GM08714 (cell line): Measurements from ENCODE around the gene LRCOL1.

Source experiments
- H3K4me3 ChIP-seq: fragments of 200-500 bp; sonication (Bioruptor generic); 2 replicates; pipeline ENCODE4 v1.5.1; 2014; ENCODE audit warnings: mild to moderate bottlenecking, low read length, inconsistent platforms
- ZNF274 ChIP-seq: IDR thresholded peaks from 2 replicates; pipeline ENCODE4 v1.6.1; 2012; ENCODE audit warnings: mild to moderate bottlenecking, low read depth, low read length

The LRCOL1 gene

GRCh38 chr12:132619071-132619385 lies 8.6 kb upstream of the LRCOL1 start:
- H3K4me3 ChIP-seq, result no peak overlapping the region
- TF ChIP-seq ZNF274, result no peak

GRCh38 chr12:132618683-132619043 lies 8.3 kb upstream of the LRCOL1 start, which contains the start of gene P2RX2:
TSS of gene P2RX2 (plus strand) at chr12:132618776. CDS start at chr12:132618817, 41 bp downstream.
- no peak within 1 kb of the TSS for H3K4me3 ChIP-seq
- TF ChIP-seq ZNF274, result no peak

DNA sequence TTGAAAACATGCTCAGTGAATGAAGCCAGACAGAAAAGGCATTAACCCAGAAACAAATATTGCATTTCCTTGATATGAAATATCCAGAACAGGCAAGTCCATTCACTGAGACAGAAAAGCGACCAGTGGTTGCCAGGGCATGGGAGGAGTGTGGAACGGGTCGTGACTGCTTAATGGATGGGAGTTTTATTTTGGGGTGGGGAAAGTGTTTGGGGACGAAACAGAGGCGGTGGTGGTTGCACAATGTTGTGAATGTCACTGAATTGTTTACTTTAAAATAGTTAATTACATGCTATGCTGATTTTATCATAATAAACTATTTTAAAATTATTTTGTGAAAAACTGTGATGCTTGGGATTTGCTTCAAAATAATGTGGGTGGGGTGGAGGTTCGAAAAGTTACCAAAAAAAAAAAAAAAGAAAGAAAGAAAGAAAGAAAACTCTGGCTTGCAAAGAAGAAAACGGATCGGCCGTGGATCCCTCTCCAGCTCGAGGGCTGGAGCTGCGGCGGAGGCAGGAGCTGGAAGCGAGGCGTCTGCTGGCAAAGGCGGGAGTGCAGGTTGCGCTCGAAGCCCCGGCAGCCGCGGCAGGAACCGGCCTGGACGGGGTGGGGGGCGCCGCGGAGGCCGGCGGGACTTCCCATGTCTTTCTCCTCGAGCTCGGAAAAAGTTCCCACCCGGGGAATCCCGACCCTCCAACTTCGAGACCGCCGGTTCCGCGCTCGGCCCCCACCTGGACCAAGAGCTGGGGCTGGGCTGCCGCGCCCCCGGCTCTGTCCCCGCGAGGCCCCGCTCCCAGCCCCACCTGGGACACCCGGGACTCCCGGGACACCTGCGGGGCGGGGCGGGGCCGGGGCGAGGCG lies 7.7 kb upstream of the LRCOL1 start:
- H3K4me3 ChIP-seq, result no peak overlapping the region
- no peak for TF ChIP-seq ZNF274

DNA sequence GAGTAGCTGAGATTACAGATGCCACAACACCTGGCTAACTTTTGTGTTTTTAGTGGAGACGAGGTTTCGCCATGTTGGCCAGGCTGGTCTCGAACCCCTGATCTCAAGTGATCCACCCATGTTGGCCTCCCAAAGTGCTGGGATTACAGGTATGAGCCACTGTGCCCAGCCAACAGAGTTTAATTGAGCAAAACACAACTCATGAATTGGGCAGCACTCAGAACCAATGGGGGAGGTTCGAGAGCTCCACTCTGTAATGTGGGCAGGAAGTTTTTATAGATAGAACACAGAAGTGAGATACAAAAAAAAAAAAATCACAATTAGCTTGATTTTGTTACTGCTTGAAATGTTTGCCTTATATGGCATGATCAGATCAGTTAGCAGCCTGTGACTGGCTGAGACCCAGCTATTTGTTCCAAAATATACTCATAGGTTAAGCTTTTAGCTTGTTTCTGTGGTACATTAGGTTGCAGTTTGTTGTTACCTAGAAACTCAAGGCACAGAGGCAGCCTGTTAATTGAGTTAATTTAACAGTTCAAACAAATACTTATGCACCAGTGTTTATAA lies 6.8 kb upstream of the LRCOL1 start:
- no peak for TF ChIP-seq ZNF274
- H3K4me3 ChIP-seq, result no peak overlapping the region

DNA sequence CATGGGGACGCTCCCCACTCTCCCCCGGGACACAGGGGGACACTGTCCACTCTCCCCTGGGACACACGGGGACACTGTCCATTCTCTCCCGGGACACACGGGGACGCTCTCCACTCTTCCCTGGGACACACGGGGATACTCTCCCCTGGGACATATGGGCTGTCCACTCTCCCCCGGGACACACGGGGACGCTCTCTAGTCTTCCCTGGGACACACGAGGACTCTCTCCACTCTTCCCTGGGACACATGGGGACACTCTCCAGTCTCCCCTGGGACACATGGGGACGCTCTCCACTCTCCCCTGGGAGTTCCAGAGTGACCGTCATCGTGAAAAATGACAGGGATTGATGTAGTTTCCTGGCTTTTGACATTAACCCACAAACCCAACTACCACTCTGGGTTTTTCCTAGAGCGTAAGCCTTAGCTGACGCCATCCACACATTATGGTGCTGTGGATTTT lies 5.2 kb upstream of the LRCOL1 start:
- no peak for TF ChIP-seq ZNF274
- no peak overlapping the region for H3K4me3 ChIP-seq

DNA sequence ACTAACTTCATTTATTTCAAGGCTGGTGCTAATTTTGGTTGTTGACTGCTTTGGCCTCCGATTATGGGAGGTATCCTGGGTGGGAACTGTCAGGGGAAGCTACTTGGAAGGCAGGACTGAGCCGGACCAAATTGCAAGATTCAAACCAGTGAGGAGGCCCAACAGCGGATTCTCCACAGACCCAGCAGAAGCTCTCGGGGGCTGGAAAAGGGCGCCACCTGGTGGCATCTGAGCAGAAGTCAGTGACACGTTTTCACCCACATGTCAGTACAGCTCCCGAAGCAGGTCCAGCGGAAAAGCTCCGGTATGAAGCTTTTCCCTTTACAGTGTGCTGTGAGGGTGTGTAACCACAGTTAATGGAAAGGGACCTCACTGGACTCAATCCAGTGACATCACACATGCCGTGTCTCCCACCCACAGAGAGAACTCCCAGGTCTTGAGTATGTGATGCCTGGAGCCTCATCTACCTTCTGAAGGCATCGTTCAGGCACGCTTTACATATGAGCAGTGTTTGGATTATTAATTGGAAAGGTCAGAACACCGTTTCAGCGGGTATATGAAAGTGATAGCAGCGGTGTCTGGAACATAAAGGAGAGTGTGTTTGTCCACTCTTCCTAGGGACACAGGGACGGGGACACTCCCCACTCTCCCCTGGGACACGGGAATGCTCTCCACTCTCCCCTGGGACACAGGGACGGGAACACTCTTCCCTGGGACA lies 4.6 kb upstream of the LRCOL1 start:
- H3K4me3 ChIP-seq, result no peak overlapping the region
- TF ChIP-seq ZNF274, result no peak

GRCh38 chr12:132614029-132614428 lies 3.6 kb upstream of the LRCOL1 start:
- no peak for TF ChIP-seq ZNF274
- H3K4me3 ChIP-seq, result no peak overlapping the region

- no peak for TF ChIP-seq ZNF274
- no peak overlapping the region for H3K4me3 ChIP-seq
Measured at GRCh38 chr12:132611620-132612019, 1.2 kb upstream of the LRCOL1 start.

GRCh38 chr12:132610866-132611602 lies 652 bp upstream of the LRCOL1 start:
- no peak overlapping the region for H3K4me3 ChIP-seq
- TF ChIP-seq ZNF274, result no peak

DNA sequence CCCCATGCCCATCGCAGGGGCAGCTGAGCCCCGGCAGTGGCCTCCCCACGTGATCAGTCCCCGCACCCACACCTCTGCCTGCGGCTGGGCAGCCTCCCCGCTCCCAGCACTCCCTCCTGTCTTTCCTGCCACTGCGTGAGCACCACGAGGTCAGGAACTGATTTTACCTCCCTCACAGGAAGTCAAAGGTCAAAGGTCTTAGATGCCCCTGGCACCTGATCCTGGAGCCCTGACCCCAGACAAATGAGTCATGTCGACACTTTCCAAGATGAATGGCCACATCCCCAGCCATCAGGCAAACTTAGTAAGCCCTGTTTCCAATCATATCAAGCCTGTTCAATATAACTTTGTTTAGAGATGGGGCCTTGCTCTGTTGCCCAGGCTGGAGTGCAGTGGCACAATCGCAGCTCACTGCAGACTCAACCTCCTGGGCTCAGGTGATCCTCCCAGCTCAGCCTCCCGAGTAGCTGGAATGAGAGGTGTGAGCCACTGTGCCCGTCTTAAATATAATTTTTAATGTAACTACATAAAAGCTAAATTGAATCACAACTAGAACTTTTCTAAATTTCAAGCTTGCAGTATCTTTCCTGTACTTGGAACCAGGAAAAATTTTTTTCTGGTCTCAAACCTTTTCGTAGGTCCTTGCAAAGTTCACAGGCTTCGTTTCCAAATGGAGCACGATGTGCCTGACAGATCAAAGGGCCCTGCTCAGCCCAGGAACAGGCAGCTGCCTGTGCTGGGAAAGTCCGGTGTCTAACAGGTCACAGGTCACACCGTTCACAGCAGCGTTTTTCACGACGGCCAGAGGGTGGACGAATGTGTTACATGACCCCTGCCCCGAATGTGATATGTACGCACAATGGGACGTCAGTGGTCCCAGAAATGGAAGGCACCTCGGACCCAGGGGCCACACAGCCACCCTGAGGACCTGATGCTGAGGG lies 1.9 kb downstream of the LRCOL1 start:
- TF ChIP-seq ZNF274, result no peak
- H3K4me3 ChIP-seq, result no peak overlapping the region

DNA sequence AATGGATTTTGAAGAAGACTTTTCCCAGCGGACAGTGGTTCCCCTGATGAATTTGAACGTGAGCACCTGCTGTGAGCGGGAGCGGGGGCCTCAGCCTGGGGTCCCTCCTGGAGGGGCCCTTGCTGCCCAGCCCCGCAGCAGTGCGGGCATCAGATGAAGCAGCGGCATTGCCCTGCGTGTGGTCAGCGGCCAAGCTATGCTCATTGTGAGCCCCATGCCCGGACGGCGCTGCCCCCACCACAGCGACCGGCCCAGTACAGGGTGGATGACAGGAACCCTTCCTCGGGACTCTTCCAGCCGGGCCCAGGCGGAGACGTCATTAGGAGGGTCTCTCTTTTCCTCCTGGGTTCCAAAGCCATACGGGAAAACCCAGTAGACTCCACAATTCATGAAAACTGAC lies 3.5 kb downstream of the LRCOL1 start:
- H3K4me3 ChIP-seq, result no peak overlapping the region
- no peak for TF ChIP-seq ZNF274

DNA sequence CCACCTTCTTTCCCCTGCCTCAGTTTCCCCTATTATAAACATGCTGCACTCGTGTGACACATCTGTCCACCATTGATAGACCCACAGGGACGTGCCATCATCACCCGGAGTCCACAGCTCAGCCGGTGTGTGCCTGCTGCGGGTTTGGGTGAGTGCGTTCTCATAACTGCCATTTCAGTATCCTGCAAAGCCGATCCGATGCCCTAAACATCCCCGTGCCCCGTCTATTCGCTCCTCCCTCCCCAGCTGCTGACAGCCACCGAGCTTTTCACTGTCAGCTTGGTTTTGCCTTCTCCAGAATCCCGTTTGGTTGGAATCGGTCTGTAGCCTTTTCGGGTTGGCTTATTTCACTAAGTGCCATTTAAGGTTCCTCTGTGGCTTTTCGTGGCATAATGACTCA lies 3.9 kb downstream of the LRCOL1 start:
- H3K4me3 ChIP-seq, result no peak overlapping the region
- TF ChIP-seq ZNF274, result no peak

DNA sequence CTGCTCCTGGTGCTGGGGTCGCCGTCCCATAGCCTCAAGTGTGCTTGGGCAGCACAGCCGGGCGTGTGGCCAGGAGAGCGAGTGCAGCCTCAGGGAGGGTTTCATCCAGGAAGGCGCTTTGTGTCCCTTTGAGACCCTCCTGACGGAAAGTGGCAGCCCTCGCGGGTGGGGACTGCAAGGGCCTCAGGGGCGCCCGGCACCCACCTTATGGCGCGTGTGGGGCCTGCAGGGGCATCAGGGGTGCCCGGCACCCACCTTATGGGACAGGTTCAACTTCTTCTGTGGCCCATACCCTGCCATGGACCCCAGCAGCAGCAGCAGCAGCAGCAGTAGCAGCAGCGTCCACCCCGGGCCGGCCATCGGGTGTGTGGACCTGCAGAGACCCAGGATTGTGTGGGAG lies 4.5 kb downstream of the LRCOL1 start:
- TF ChIP-seq ZNF274, result no peak
- H3K4me3 ChIP-seq, result no peak overlapping the region
